ENCODE measurements around the gene TUBD1. TPM values are rescaled to one million over a fixed set of nuclear protein-coding genes. Genes with fewer than 3 reads are reported as not detected.

The TUBD1 gene
- total RNA-seq, 2 experiments from 2014 or later, result 7.9 to 8.3 TPM

DNA sequence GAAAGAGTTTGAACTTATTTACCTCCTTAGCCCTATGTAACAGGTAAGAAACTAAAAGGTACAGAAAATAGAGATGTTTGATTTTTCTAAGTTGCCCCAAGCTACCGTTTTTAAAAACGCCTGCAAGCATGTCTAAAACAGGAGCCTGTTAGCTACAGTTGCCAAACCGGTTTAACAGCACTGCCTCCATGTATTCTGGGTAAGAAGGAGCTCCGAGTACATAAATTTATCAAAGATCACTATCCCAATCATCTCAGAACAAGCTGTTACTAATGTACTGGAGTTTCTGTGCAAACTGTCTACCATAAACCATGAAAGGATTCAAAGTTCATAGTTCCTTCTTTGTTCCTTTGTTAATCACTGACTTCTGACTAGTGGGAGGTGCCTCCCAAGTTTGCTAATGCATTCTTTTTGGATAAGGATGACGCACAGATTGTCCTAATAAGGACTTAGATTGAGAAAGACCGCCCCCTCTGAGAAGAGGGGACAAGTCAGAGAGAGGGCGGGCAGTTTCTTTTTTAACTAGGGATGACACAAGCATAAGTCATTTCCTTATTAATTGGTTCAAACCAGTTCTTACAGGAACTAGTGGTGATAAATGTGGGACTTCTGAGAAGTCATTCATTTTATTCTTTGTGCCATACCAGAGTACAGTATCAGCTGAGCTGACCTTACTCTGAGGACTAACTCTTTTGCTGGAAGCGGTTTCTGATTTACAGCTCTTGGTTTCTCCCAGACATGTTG, 55.3 kb downstream of the TUBD1 start:
- POLR2A ChIA-PET, result interaction anchor here (0.5 to 9.1 kb wide), 11 partner anchors 9 to 204 kb away, joined by 3 to 465 read pairs (median 6); no protein-coding TSS in a partner anchor
- CTCF ChIA-PET, result interaction anchor here (1.0 to 6.4 kb wide), 9 partner anchors 9 to 218 kb away, joined by 3 to 45 read pairs (median 6); partner anchors contain the start of gene CLTC

DNA sequence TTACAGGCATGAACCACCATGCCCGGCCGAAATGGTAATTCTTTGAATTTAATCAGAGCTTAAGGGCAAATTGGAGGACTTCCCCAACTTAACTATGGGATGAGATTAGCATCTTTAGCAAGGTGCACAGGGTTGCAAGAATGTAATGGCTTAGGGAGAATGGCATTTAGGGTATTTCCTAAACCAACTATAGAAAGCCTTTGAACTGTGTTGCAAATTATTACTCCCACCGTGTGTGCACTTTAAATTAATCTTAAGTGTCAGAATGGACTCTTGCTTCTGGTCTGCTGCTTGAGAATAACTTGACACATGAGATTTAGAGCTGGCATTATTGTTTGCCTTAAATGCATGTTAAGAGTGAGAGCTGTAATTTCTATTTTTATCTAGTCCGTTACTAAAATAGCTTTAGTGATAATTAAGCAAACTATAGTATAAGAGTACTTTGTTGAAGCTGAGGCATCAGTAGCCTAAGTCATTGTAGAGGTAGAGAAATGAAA, 59.8 kb downstream of the TUBD1 start:
- CTCF ChIA-PET, result interaction anchor here (0.7 to 1.9 kb wide), 4 partner anchors 76 to 87 kb away, joined by 3 to 5 read pairs (median 4); no protein-coding TSS in a partner anchor
- POLR2A ChIA-PET, result interaction anchor here (1.0 to 9.6 kb wide), 3 partner anchors 8 to 48 kb away, joined by 5 to 465 read pairs (median 215); no protein-coding TSS in a partner anchor

DNA sequence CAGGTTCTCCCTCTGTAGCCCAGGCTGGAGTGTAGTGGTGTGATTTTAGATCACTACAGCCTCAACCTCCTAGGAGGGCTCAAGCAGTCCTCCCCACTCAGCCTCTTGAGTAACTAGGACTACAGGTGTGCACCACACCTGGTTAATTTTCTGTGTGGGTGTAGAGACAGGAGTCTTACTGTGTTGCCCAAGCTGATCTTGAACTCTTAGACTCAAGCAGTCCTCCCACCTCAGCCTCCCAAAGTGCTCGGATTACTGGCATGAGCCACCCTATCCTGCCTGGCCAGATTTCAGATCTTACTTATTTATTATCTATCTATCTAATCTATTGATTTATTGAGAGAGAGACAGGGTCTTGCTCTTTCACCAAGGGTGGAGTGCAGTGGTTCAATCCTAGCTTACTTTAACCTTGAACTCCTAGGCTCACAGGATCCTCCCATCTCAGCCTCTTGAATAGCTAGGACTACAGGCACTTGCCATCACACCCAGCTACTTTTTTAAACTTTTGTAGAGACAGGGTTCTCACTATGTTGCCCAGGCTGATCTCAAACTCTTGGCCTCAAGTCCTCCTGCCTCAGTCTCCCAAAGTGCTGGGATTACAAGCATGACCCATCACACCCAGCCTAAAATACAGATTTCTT, 61.8 kb downstream of the TUBD1 start:
- POLR2A ChIA-PET, result interaction anchor here (0.7 to 9.6 kb wide), 5 partner anchors 10 to 124 kb away, joined by 3 to 465 read pairs (median 82); partner anchors contain the start of genes PTRH2 and VMP1
- CTCF ChIA-PET, result interaction anchor here (5.2 kb wide), 1 partner anchor 9 kb away, joined by 45 read pairs; no protein-coding TSS in a partner anchor

DNA sequence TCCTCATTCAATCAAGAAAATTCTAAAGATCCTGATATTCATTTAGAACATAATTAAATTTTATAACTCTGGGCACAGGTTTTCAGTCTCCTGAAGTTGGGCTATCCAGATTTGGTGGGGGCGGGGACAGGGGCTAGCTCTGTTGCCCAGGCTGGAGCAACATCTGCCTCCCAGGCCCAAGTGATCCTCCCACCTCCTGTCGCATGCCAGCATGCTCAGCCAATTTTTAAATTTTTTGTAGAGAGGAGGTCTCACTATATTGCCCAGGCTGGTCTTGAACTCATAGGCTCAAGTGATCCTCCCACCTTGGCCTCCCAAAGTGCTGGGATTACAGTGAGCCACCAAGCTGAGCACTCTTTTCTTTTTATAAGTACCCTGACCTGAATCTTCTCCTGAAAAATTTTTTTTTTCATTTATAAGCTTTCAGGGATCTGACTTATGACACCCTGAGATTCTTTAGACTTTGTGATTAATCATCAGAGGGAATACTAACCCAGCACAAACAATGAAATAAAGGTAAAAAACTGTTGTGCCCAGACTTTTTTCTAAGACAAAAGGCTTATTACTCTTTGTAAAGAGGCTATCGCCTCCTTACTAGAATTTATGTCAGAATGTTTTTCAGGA, 62.6 kb downstream of the TUBD1 start:
- CTCF ChIA-PET, result interaction anchor here (1.3 to 5.2 kb wide), 5 partner anchors 10 to 76 kb away, joined by 3 to 45 read pairs (median 6); no protein-coding TSS in a partner anchor
- POLR2A ChIA-PET, result interaction anchor here (1.3 to 9.6 kb wide), 5 partner anchors 10 to 123 kb away, joined by 4 to 465 read pairs (median 82); partner anchors contain the start of genes PTRH2 and VMP1

DNA sequence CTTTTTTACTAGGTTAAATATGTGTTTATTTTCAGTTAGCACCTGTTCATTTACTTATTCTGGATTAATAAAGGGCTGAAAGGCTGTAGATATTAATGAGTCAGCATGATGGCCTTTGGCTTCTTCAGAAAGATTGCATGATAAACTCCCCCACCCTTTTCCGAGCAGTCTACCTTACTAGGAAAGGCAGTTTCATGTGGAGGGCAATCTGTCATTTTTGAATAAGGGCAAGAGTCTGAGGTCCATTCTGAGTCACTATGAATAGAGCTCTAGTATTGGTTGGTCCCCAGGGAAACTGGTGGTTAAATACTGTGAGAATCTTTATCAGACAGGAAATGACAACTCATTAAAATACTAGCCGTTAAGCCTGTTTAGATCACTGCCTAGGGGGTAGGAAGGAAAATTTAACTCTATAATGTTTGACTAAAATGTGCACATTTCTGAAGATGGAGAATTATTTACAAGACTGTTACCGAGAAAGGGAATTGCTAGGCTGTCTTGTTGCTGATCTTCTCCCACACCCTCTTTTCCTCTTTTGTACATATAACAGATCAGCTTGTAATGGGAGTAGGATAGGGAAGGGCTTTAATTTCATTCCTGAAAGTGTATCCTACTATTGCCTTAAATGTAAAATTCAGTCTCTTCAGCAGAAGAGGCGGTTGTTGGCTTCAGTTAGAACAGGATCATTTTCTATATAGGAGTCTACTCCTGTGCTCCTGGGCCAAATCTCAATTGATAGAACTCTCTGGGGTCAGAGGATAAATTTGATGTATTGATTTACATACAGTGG, 63.3 kb downstream of the TUBD1 start:
- POLR2A ChIA-PET, result interaction anchor here (0.9 to 9.6 kb wide), 7 partner anchors 11 to 122 kb away, joined by 4 to 465 read pairs (median 8); partner anchors contain the start of genes PTRH2 and VMP1
- CTCF ChIA-PET, result interaction anchor here (1.2 to 5.2 kb wide), 7 partner anchors 11 to 76 kb away, joined by 3 to 45 read pairs (median 5); no protein-coding TSS in a partner anchor

DNA sequence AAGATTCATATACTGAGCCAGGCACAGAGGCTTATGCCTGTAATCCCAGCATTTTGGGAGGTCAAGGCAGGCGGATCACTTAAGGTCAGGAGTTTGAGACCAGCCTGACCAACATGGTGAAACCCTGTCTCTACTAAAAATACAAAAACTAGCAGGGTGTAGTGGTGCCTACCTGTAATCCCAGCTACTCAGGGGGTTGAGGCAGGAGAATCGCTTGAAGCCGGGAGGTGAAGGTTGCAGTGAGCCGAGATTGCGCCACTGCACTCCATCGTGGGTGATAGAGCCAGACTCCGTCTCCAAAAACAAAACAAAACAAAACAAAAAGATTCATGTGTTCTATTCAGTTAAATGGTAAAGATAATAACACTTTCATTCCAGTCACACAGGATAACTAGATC, 63.9 kb downstream of the TUBD1 start:
- POLR2A ChIA-PET, result interaction anchor here (0.9 to 9.6 kb wide), 7 partner anchors 12 to 75 kb away, joined by 6 to 465 read pairs (median 9); no protein-coding TSS in a partner anchor
- CTCF ChIA-PET, result interaction anchor here (1.2 to 5.2 kb wide), 8 partner anchors 11 to 75 kb away, joined by 3 to 45 read pairs (median 4); no protein-coding TSS in a partner anchor

DNA sequence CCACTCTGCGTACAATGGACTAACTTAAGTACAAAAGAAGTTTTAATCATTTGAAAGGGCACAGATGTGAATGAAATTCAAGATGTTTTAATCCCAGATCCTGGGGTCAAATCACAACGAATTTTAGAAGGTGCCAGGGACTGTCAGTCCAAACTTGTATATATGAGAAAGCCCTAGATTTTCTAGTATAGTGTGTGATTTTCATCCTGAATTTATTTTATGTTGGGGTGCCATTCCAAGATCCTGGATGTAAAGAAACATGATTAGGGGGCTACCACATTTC, 64.3 kb downstream of the TUBD1 start:
- ChIA-PET POLR2A (interaction anchor here (0.7 to 9.6 kb wide), 8 partner anchors 7 to 1335 kb away, joined by 3 to 465 read pairs (median 10); no protein-coding TSS in a partner anchor), CTCF (interaction anchor here (0.6 to 5.2 kb wide), 7 partner anchors 12 to 75 kb away, joined by 3 to 45 read pairs (median 4); no protein-coding TSS in a partner anchor)

DNA sequence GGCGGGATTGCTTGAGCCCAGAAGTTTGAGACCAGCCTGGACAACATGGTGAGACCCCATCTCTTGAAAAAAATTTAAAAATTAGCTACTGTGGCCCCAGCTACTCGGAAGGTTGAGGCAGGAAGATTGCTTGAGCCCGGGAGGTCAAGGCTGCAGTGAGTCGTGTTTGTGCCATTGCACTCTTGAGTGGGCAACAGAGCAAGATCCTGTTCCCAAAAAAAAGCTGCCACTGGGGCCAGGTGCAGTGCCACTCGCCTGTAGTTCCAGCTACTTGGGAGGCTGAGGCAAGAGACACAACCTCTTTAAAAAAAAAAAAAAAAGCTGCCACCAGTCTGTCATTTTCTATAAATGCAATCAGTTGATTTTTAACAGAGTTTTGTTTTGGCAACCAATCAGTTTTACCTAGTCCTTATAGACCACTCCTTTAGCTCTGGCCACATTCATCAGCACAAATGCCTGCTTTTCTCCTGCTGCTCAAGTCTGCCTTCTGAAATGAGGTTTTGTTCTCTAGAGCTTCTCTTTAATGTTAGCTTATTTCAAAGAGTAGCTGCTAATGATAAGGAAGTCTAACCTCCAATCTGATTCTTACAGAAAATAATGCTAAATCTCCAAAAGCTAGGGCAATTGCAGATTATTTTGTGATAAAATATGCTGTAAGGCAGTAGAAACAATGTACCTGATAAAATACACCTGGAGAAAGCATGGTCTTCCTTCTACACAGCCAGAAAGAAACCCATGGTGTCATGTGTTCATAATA, 64.8 kb downstream of the TUBD1 start:
- POLR2A ChIA-PET, result interaction anchor here (0.5 to 9.6 kb wide), 12 partner anchors 8 to 1335 kb away, joined by 3 to 465 read pairs (median 5); no protein-coding TSS in a partner anchor
- CTCF ChIA-PET, result interaction anchor here (0.6 to 5.2 kb wide), 6 partner anchors 12 to 74 kb away, joined by 3 to 45 read pairs (median 4); no protein-coding TSS in a partner anchor

DNA sequence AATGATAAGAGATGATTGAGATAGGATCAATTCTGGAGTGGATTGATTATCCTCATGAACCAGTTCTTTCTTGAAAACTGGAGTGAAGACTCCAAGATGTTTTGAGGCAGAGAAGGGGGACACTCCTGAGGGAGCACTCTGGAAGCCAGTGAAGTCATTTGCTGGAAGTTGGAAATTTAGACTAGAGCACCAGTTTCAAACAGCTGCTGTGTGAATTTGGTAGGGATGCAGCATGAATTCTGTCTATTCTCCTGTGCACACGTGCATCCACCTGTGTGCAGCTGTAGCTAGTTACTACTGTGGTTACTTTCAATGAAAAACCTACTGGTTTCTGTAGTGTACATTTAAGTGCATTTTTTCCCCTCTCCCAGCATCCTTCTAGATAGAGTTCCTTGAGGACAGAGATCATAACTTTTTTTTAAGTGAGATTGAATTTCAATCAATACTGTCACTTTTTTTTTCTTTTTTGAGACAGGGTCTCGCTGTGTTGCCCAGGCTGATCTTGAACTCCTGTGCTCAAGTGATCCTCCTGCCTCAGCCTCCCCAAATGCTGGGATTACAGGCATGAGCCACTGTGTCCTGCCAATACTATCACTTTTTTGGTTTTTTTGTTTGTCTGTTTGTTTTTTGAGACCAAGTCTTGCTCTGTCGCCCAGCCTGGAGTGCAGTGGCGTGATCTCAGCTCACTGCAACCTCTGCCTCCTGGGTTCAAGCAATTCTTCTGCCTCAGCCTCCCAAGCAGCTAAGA, 65.9 kb downstream of the TUBD1 start:
- ChIA-PET CTCF (interaction anchor here (1.1 to 5.2 kb wide), 3 partner anchors 13 to 73 kb away, joined by 3 to 45 read pairs (median 30); no protein-coding TSS in a partner anchor), POLR2A (interaction anchor here (0.7 to 9.6 kb wide), 6 partner anchors 14 to 120 kb away, joined by 3 to 465 read pairs (median 46); partner anchors contain the start of genes PTRH2 and VMP1)

DNA sequence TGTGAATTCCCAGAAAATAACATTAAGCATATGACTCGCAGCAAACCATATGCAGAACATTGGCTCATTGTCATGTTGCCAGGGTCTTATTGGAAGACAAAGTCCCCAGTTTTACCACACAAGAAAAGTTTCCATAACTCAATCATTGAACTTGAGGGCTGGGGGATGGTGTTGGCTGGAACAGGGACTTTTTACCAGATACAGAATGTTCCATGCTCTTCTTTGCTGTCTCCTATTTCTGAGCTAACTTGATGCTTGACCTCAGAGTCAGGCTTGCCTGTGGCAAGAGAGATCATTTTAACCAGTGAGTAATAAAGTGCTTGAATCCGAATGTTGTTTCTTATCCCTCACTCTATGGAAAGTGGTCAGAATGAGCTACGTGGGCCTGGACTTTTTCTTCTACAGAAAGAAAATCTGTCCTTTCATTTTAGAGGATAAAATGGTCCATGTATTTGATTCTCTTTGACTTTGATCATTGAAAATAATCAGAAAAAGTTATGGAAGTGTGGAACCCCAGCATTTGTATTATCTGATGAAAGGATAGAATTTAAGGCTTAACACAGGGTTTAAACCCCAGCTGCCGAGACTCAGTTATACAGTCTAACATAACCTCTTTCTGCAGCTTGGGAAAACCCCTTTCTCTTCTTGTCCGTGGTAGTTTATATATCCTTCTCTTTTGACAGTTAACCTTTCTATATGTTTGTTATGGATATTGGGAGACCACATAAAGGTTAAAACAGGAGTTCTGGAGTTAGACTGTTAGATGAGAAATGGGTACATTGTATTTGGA, 67.0 kb downstream of the TUBD1 start:
- ChIA-PET POLR2A (interaction anchor here (0.6 to 9.6 kb wide), 8 partner anchors 15 to 72 kb away, joined by 4 to 465 read pairs (median 8); partner anchors contain the start of gene TUBD1), CTCF (interaction anchor here (0.6 to 1.7 kb wide), 5 partner anchors 12 to 83 kb away, joined by 3 to 8 read pairs (median 5); no protein-coding TSS in a partner anchor)

DNA sequence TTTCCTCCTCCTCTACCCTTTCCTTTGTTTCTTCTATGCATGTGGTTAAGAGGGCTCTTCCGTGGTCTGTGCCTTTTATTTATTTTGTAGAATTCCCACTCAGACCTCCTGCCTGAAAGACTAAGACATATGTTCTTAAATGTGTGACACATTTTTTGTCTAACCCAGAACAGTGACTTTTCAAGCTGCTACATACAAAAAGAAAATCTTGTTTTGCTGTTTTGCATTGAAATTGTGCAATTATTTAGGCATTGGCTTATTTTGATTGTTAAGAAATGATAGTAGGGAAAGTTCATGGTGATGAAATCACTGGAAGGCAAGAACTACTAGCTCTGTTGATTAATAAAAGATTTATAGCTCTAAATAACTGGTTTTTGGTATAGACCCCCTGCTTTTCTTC, 76.8 kb downstream of the TUBD1 start:
- ChIA-PET POLR2A (interaction anchor here (0.6 kb wide), 1 partner anchor 27 kb away, joined by 12 read pairs; no protein-coding TSS in a partner anchor), CTCF (interaction anchor here (0.6 to 1.0 kb wide), 3 partner anchors 63 to 142 kb away, joined by 3 read pairs; no protein-coding TSS in a partner anchor)

DNA sequence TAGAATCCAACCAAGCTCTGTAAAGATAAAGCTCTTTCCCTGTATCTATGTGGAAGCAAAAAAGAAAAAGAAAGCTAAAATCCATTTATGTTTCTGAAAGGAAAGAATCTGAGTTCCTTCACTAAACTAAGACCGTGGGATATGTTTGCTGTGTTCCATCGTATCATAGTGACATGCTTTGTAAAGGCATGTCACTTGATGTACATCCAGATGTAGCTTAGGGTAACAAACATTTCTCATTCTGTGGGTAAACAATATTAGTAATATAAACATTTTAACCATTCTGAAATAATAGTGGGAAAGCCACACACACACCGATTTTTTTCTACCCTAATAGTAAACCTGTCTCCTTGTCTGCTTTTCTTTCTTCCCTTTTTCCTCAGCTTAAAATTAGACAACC, 78.1 kb downstream of the TUBD1 start:
- ChIA-PET CTCF (no interaction called here), POLR2A (no interaction called here)

DNA sequence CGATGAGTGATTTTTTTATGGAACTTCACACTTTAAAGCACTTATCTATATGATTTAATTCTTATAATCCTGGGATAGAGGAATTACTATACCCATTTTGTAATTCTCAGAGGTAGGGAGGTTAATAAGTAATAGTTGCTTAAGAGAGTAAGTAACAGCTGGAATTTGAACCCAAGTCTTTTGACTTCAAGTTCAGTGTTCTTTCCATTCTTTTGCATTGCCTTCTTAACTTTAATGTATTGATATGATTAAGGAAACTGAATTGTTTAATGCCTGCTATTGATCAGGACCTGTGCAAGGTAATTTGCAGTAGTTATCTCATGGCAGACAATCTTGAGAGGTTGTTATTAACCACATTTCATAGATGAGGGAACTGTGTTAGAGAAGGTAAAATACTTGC, 78.5 kb downstream of the TUBD1 start:
- ChIA-PET POLR2A (no interaction called here), CTCF (no interaction called here)

DNA sequence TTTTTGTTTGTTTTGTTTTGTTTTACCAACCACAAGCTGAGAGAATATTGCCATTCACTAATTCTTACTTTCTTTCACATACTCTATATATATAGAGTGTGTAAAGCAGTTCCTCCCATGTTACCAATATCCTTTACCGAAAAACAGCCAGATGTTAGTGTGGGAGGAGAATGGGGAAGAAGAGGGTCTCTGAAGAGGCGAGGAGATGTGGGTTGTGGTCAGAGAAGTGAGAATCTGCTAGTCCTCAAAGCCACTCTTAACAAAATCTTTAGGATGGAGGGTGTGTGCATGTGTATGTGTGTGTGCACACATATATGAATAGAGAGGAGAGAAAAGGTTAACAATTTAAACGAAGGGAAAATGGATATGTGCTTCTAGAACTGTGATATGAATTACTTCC, 80.6 kb downstream of the TUBD1 start:
- CTCF ChIA-PET, result interaction anchor here (1.0 kb wide), 1 partner anchor 15 kb away, joined by 3 read pairs; no protein-coding TSS in a partner anchor
- POLR2A ChIA-PET, result interaction anchor here (0.6 kb wide), 1 partner anchor 795 kb away, joined by 11 read pairs; no protein-coding TSS in a partner anchor

DNA sequence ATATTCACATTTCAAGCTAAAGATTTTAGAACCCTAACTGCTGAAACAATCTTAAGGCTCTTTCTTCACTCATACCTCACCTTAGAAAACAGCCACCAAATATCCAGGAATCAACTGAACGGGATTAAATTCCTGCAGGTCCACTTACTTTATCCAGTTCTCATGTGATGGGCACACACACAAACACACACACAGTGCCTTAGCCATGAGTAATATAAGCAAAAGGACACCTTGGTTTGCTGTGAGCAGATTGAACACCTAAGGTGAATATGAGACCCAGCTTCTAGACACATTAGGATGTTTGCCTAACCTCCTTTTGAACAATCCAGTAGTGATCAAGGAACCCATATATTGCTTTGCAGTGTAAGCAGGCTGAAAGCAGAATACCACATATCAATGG, 81.5 kb downstream of the TUBD1 start:
- ChIA-PET POLR2A (no interaction called here), CTCF (interaction anchor here (1.0 kb wide), 1 partner anchor 14 kb away, joined by 3 read pairs; no protein-coding TSS in a partner anchor)

DNA sequence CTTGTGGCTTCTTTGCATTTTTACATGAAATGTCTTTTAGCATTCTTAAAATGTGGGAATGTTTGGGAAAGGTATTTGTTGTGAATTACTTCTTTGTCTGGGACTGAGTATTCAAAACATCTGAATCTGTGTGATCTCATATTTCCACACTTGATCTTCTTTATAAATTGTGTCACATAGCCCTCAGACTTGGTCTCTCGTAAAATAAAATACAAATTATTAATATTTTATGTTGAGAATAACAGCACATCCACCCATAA, 81.9 kb downstream of the TUBD1 start:
- ChIA-PET POLR2A (no interaction called here), CTCF (interaction anchor here (1.0 kb wide), 1 partner anchor 14 kb away, joined by 3 read pairs; no protein-coding TSS in a partner anchor)
